Measurements from ENCODE around the gene PANK1. TPM values are rescaled to one million over a fixed set of nuclear protein-coding genes. Genes with fewer than 3 reads are reported as not detected.

The PANK1 gene
- total RNA-seq, 4 donors from 2014 or later: 2.0 to 5.0 (median 3.6) TPM

- TF ChIP-seq POLR2A (IDR thresholded peaks at IDR 0.05; ENCODE audit: low read depth) (no peak), POLR2AphosphoS5 (IDR thresholded peaks at IDR 0.05) (no peak), EP300 (IDR thresholded peaks at IDR 0.05) (no peak), CTCF (IDR thresholded peaks at IDR 0.05) (no peak)
- H3K27me3 ChIP-seq: no peaks in the 10 kb centered on the region
- no peaks in the 10 kb centered on the region for H3K36me3 ChIP-seq
- H3K4me1 ChIP-seq: no peaks in the 10 kb centered on the region
- no peak overlapping the region for H3K4me3 ChIP-seq
- no peaks in the 10 kb centered on the region for H3K9me3 ChIP-seq
- whole genome bisulfite sequencing: 29% methylated on average over 1 of the region's 3 CpGs
- intact Hi-C loops (cut with DNase I): no loop called here
- no peak for DNase-seq (ENCODE audit: extremely low spot score)
- H3K27ac ChIP-seq (replicated peaks in 1 of 4): no peak overlapping the region
Measured at GRCh38 chr10:89664203-89664602, 19.2 kb upstream of the PANK1 start.

GRCh38 chr10:89663144-89663543 is 18.1 kb upstream of the PANK1 start:
- WGBS: 54% methylated on average over 3 of the region's 3 CpGs
- H3K4me1 ChIP-seq: no peaks in the 10 kb centered on the region
- no peak for TF ChIP-seq EP300 (IDR thresholded peaks at IDR 0.05)
- no peak for TF ChIP-seq CTCF (IDR thresholded peaks at IDR 0.05)
- no peak for TF ChIP-seq POLR2AphosphoS5 (IDR thresholded peaks at IDR 0.05)
- no peak for TF ChIP-seq POLR2A (IDR thresholded peaks at IDR 0.05; ENCODE audit: low read depth)

DNA sequence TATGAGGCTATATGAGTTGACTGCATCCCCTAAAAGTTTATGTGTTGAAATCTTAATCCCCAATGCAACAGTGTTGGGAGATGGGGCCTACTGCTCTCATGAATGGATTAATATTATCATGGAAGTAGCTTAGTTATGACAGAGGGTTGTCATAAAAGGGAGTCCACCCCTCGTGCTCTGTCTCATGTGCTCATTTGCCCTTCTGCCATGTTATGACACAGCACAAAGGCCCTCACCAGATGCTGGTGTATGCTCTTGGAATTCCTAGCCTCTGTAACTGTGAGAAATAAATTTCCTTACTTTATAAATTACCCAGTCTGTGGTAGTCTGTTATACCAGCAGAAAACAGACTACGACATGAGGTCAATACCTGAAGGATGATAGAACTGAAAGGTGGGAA is 17.6 kb upstream of the PANK1 start:
- H3K4me1 ChIP-seq: no peaks in the 10 kb centered on the region
- no peak for DNase-seq (ENCODE audit: extremely low spot score)
- intact Hi-C loops (cut with DNase I): no loop called here
- WGBS: 76% methylated on average over 2 of the region's 2 CpGs
- no peaks in the 10 kb centered on the region for H3K36me3 ChIP-seq
- TF ChIP-seq POLR2A (IDR thresholded peaks at IDR 0.05; ENCODE audit: low read depth) (no peak), CTCF (IDR thresholded peaks at IDR 0.05) (no peak)
- no peak overlapping the region for H3K4me3 ChIP-seq
- no peak overlapping the region for H3K27ac ChIP-seq (replicated peaks in 1 of 4)
- H3K27me3 ChIP-seq: no peaks in the 10 kb centered on the region
- H3K9me3 ChIP-seq: no peaks in the 10 kb centered on the region

More at GRCh38 chr10:89663144-89663543, 18.1 kb upstream of the PANK1 start:
- intact Hi-C loops (cut with DNase I): no loop called here
- no peak overlapping the region for H3K27ac ChIP-seq (replicated peaks in 1 of 4)
- DNase-seq (ENCODE audit: extremely low spot score): no peak
- H3K9me3 ChIP-seq: no peaks in the 10 kb centered on the region
- H3K27me3 ChIP-seq: no peaks in the 10 kb centered on the region
- H3K4me3 ChIP-seq: no peak overlapping the region
- H3K36me3 ChIP-seq: no peaks in the 10 kb centered on the region

DNA sequence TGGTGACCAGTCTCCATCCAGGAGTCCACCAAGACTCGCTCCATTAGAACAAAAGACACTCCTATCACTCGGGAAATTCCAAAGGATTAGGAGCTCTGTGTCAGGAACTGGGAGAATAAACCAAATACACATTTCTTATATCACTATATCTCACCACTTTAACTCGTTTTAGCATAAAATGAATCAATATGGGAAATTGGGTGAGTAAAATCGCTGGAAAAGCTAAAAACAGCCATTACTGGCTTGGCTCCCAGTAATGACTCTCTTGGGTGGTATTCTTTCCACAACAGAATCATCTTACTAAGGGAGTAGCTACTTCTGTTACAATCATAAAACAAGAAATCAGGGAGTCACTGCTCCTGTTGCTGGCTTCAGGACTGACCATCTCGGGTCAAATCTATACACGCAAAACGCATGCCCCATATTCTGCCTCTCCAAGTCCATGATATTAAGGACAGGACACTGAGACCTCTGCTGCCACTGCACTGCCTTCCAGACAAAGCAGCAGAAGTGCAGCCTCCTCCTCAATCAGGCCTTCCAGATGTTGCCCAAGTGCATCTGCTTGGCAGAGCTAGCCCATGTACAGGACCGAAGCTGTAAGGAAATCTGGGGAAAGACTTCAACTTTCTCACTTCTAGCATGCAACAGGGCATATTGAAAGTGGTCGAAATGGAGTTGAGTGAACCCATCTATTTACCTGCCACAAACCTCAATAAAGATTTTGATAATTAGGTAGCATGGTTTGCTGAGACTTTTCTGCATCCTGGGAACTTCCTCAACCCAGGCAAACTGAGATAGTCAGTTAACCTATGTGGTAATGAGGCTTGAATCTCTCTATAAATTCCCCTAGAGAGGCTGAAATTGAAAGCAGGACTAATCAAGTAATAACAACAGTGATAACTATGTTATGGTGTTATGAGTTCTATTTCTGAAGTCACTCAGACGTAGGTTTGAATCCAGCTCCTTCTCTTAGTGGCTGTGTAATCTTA is 14.4 kb upstream of the PANK1 start:
- no peaks in the 10 kb centered on the region for H3K9me3 ChIP-seq
- H3K27me3 ChIP-seq: no peaks in the 10 kb centered on the region
- 76% methylated on average over 10 of the region's 10 CpGs for WGBS
- H3K4me3 ChIP-seq: no peak overlapping the region
- intact Hi-C loops (cut with DNase I): no loop called here
- H3K36me3 ChIP-seq: no peaks in the 10 kb centered on the region
- TF ChIP-seq POLR2A (IDR thresholded peaks at IDR 0.05; ENCODE audit: low read depth) (no peak), EP300 (IDR thresholded peaks at IDR 0.05) (no peak), POLR2AphosphoS5 (IDR thresholded peaks at IDR 0.05) (no peak), CTCF (IDR thresholded peaks at IDR 0.05) (no peak)
- H3K4me1 ChIP-seq: no peaks in the 10 kb centered on the region
- DNase-seq (ENCODE audit: extremely low spot score): no peak
- no peak overlapping the region for H3K27ac ChIP-seq (replicated peaks in 1 of 4)

Data from esophagus muscularis mucosa (tissue), 4 donors.